K562 (cell line): Measurements from ENCODE around the gene CENPB. TPM values are rescaled to one million over a fixed set of nuclear protein-coding genes. Genes with fewer than 3 reads are reported as not detected.
A peak's percentile ranks its signal among the peaks of the same experiment; 100 is the strongest.

Experiments
- ATAC-seq: fragments of 200-7000 bp; cut with Tn5 transposase; 3 replicates; pipeline ENCODE4 v1.9.1; 2020; ENCODE audit warnings: moderate library complexity
- BruUV-seq: library from RNA; stranded (reverse); fragments of 400-500 nt; replicated peaks from 2 replicates; lab custom pipeline; 2021; lab: Mats Ljungman, UMichigan
- CTCF ChIA-PET: fragments of 300-600 bp; formaldehyde crosslinking; extraction: SDS; loops from one replicate; lab custom pipeline; 2021; ENCODE audit warnings: low intra/inter-chr PET ratio; lab: Yijun Ruan, JAX
- POLR2A ChIA-PET: fragments of 300-600, 350-650 bp; sonication (Branson Sonifier 250); formaldehyde crosslinking; extraction: SDS; loops from one replicate; lab custom pipeline; 2021; ENCODE audit warnings: antibody characterized with exemption, inconsistent platforms; lab: Yijun Ruan, JAX
- DNase-seq, 4 experiments: peaks; one replicate each; pipeline versions ENCODE4 v3.0.0 to v3.0.0-alpha.2; 2011 to 2018; ENCODE audit warnings: low spot score in 3 of 4, mixed read lengths in 3 of 4; ENCODE audit errors: extremely low read depth in 1 of 4
- FAIRE-seq: peaks from 2 replicates; lab custom pipeline; 2011; peaks lifted over from hg19 to GRCh38; lab: Jason Lieb, UNC
- H2AFZ ChIP-seq: 2 replicates; pipeline ENCODE4 v1.6.0; 2011; ENCODE audit warnings: low read depth, low read length, control low read depth, inconsistent platforms
- H3K27ac ChIP-seq: fragments of 200-600 bp; 3 replicates; pipeline ENCODE4 v1.8.0; 2011; ENCODE audit warnings: low read depth, mild to moderate bottlenecking, control low read depth, inconsistent platforms, low read length, moderate library complexity, mixed read lengths; ENCODE audit errors: extremely low read depth
- H3K27me3 ChIP-seq, 2 experiments: fragments of 300-600 bp in 1 of 2; 2 replicates in 1 of 2; 3 replicates in 1 of 2; pipeline versions ENCODE4 v1.6.0 to v1.8.0; 2011; ENCODE audit warnings: inconsistent platforms in 2 of 2, low read length in 2 of 2, mild to moderate bottlenecking in 1 of 2, mixed read lengths in 1 of 2, moderate library complexity in 1 of 2; ENCODE audit not compliant: control insufficient read depth in 2 of 2, insufficient read depth in 2 of 2
- H3K36me3 ChIP-seq: fragments of 300-600 bp; 3 replicates; pipeline ENCODE4 v1.8.0; 2011; ENCODE audit warnings: mild to moderate bottlenecking, low read length, inconsistent platforms; ENCODE audit not compliant: control insufficient read depth, insufficient read depth
- H3K4me1 ChIP-seq, 2 experiments: fragments of 200-600 bp in 1 of 2; replicated peaks in 1 of 2; 2 replicates in 1 of 2; 3 replicates in 1 of 2; pipeline versions ENCODE4 v1.5.1 to v1.8.0; 2011; ENCODE audit warnings: inconsistent platforms in 2 of 2, low read length in 2 of 2, mild to moderate bottlenecking in 1 of 2, mixed read lengths in 1 of 2, moderate library complexity in 1 of 2; ENCODE audit not compliant: control insufficient read depth in 2 of 2, insufficient read depth in 2 of 2
- H3K4me2 ChIP-seq: 2 replicates; pipeline ENCODE4 v1.6.1; 2011; ENCODE audit warnings: low read length, control low read depth, inconsistent platforms, mixed read lengths; ENCODE audit not compliant: insufficient read depth
- H3K4me3 ChIP-seq: fragments of 200-600 bp; sonication (generic), shearing (Covaris generic); 2 replicates; pipeline ENCODE4 v1.5.1; 2016; ENCODE audit warnings: control low read depth, inconsistent platforms
- H3K79me2 ChIP-seq: fragments of 200-600 bp; 3 replicates; pipeline ENCODE4 v1.8.0; 2011; ENCODE audit warnings: low read length, inconsistent platforms; ENCODE audit not compliant: control insufficient read depth, insufficient read depth
- H3K9ac ChIP-seq, 2 experiments: 2 replicates each; pipeline versions ENCODE4 v1.6.0 to v1.6.1; 2011; ENCODE audit warnings: low read depth in 2 of 2, low read length in 2 of 2, control low read depth in 1 of 2, inconsistent platforms in 1 of 2, mild to moderate bottlenecking in 1 of 2, mixed read lengths in 1 of 2; ENCODE audit not compliant: insufficient read depth in 1 of 2
- H3K9me1 ChIP-seq: one replicate; pipeline ENCODE4 v1.6.0; 2011; ENCODE audit warnings: inconsistent platforms, mild to moderate bottlenecking, low read length, moderate library complexity; ENCODE audit not compliant: control insufficient read depth, insufficient read depth
- H3K9me3 ChIP-seq: replicated peaks from 2 replicates; pipeline ENCODE4 v1.5.1; 2011; ENCODE audit warnings: low read depth, low read length, inconsistent platforms; ENCODE audit not compliant: control insufficient read depth, insufficient read depth
- H4K20me1 ChIP-seq: replicated peaks from 2 replicates; pipeline ENCODE4 v1.6.1; 2011; ENCODE audit warnings: low read length, inconsistent platforms, mixed read lengths; ENCODE audit not compliant: control insufficient read depth, insufficient read depth
- FOSL1 ChIP-seq: fragments of 200-800 bp; sonication (Bioruptor generic); conservative IDR thresholded peaks from 2 replicates; pipeline ENCODE4 v1.6.1; 2016; ENCODE audit warnings: missing genetic modification characterization, missing compliant biosample characterization
- L3MBTL2 ChIP-seq: fragments of 450-650 bp; IDR thresholded peaks from 2 replicates; pipeline ENCODE4 v1.6.1; 2016; ENCODE audit warnings: mild to moderate bottlenecking, moderate library complexity
- MAX ChIP-seq: sonication (generic); formaldehyde crosslinking; IDR thresholded peaks from 2 replicates; pipeline ENCODE4 v1.9.0; 2022; ENCODE audit warnings: mild to moderate bottlenecking, missing genetic modification reagents
- MCM2 ChIP-seq: fragments of 450-650 bp; IDR thresholded peaks from 2 replicates; pipeline ENCODE4 v1.6.1; 2017; ENCODE audit warnings: low read depth, mild to moderate bottlenecking
- RAD51 ChIP-seq: fragments of 450-650 bp; IDR thresholded peaks from 2 replicates; pipeline ENCODE4 v1.7.1; 2016; ENCODE audit warnings: low read depth, mild to moderate bottlenecking, borderline replicate concordance
- TAF7 ChIP-seq: fragments of 450-650 bp; IDR thresholded peaks from 2 replicates; pipeline ENCODE4 v1.6.1; 2016; ENCODE audit warnings: missing genetic modification characterization, missing compliant biosample characterization
- USF2 ChIP-seq: sonication (generic); formaldehyde crosslinking; IDR thresholded peaks from 2 replicates; pipeline ENCODE4 v1.5.0; 2020; ENCODE audit warnings: missing genetic modification reagents
- ZC3H11A ChIP-seq: IDR thresholded peaks from 2 replicates; pipeline ENCODE4 v1.6.1; 2012; ENCODE audit warnings: low read depth, low read length, improper control_type of control experiment
- ZFX ChIP-seq: sonication (generic); formaldehyde crosslinking; IDR thresholded peaks from 2 replicates; pipeline ENCODE4 v1.8.0; 2022; ENCODE audit warnings: mild to moderate bottlenecking, missing genetic modification reagents, moderate library complexity
- WGBS: fragments of 100-300 bp; shearing (Covaris generic); methylation state at CpG from one replicate; pipeline ENCODE4 v1.1.6; 2016; ENCODE audit warnings: low coverage, mixed read lengths; ENCODE audit not compliant: insufficient coverage; ENCODE audit errors: missing lambda C conversion rate; 5-methylcytosine and 5-hydroxymethylcytosine counted together
- in situ Hi-C: fragments of 300-500 bp; cut with MboI; formaldehyde crosslinking; loops from 4 replicates; pipeline ENCODE4 v1.15.0; 2018; ENCODE audit warnings: inconsistent platforms, mixed read lengths
- intact Hi-C: fragments of 100-400 bp; cut with micrococcal nuclease; formaldehyde crosslinking; loops from 2 replicates; pipeline ENCODE4 v1.14.2; 2022
- polyA plus RNA-seq, 8 experiments: library from polyadenylated mRNA; depleted of rRNA in 4 of 8; stranded (reverse) in 5 of 8; unstranded in 3 of 8; fragments of >200 nt; fragmentation: Nextera tagmentation in 2 of 8; fragmentation: Illumina TruSeq in 1 of 8; extraction: Ambion mirVana in 2 of 8; extraction: Trizol in 1 of 8; gene quantifications; 2 replicates each; pipeline versions ENCODE4 v1.2.1 to v1.2.3, GENCODE V29; 2011 to 2014; ENCODE audit warnings: inconsistent platforms in 1 of 8, missing spikeins in 1 of 8
- total RNA-seq, 7 experiments: library from RNA; depleted of rRNA in 6 of 7; stranded (reverse); fragments of >200 nt in 6 of 7; fragmentation: Illumina TruSeq in 2 of 7; extraction: Trizol in 2 of 7; gene quantifications; 2 replicates each; pipeline versions ENCODE4 v1.2.1 to v1.2.3, GENCODE V29; 2011 to 2021; ENCODE audit warnings: low replicate concordance in 1 of 7

Gene CENPB
- total and polyA plus RNA-seq, 9 of the 15 experiments (the other 6 are each of a cell fraction or from before 2014, with no cell fraction given), result 0.17 to 70.8 (median 24.9) TPM

GRCh38 chr20:3740615-3741301 lies 45.8 kb downstream of the CENPB start:
- Histone ChIP-seq H3K9me3 (no peaks in the 10 kb centered on the region), H3K4me2 (no peak overlapping the region), H3K27ac (no peak overlapping the region), H3K27me3 (no peaks in the 10 kb centered on the region), H4K20me1 (no peaks in the 10 kb centered on the region), H3K36me3 (no peaks in the 10 kb centered on the region), H3K79me2 (no peaks in the 10 kb centered on the region), H3K4me1 (peaks cover 3 to 33% of the 10 kb centered on the region in 2 experiments; a peak in 3 of 5 replicates), H3K4me3 (no peak overlapping the region), H3K9me1 (no peaks in the 10 kb centered on the region), H2AFZ (peak overlapping the region; percentile 63; the same call in 1 of the 2 replicates), H3K9ac (no peak overlapping the region; a peak in 1 of 4 replicates)
- no peak for TF ChIP-seq FOSL1
- in situ Hi-C loops, result no loop called here
- ChIA-PET CTCF (no interaction called here), POLR2A (interaction anchor here (0.6 to 1.6 kb wide), 2 partner anchors 26 to 60 kb away, joined by 3 to 5 read pairs; partner anchors contain the start of gene ADISSP)
- no TSS peak for BruUV-seq
- ATAC-seq (no peak), FAIRE-seq (no peak), DNase-seq (no peak)
- intact Hi-C loops, result no loop called here
- 79% methylated on average over 7 of the region's 15 CpGs for WGBS

- Histone ChIP-seq H3K4me3 (no peak overlapping the region), H3K27ac (no peak overlapping the region), H3K9ac (peak overlapping the region in 1 of 2 experiments; percentile 84; a peak in 2 of 4 replicates), H3K4me1 (peaks cover 3 to 25% of the 10 kb centered on the region in 2 experiments; a peak in 3 of 5 replicates), H3K9me1 (no peaks in the 10 kb centered on the region), H3K79me2 (no peaks in the 10 kb centered on the region), H3K36me3 (no peaks in the 10 kb centered on the region), H2AFZ (peak overlapping the region; percentile 63), H4K20me1 (no peaks in the 10 kb centered on the region), H3K4me2 (no peak overlapping the region), H3K9me3 (no peaks in the 10 kb centered on the region), H3K27me3 (no peaks in the 10 kb centered on the region)
- FAIRE-seq (no peak), DNase-seq (peak; percentile 22 to 52 (median 41)), ATAC-seq (peak; percentile 7; the same call in 2 of the 3 replicates)
- POLR2A ChIA-PET, result interaction anchor here (0.6 to 1.6 kb wide), 3 partner anchors 14 to 27 kb away, joined by 3 to 5 read pairs (median 3); partner anchors contain the start of genes ADISSP and SIGLEC1
- no TSS peak for BruUV-seq
- 25% methylated on average over 3 of the region's 7 CpGs for WGBS
- in situ Hi-C loops, result no loop called here
- intact Hi-C loops, result no loop called here
- CTCF ChIA-PET, result no interaction called here
- TF ChIP-seq ZFX (CRISPR knock-in tag) (no peak), RAD51 (peak; percentile 31; the same call in 1 of the 2 replicates), USF2 (peak; percentile 30; the same call in 1 of the 2 replicates), L3MBTL2 (peak; percentile 30; the same call in 1 of the 2 replicates), ZC3H11A (no peak), MAX (CRISPR knock-in tag) (peak; percentile 24; the same call in 1 of the 2 replicates), MCM2 (no peak), TAF7 (tag) (no peak)
Observed at GRCh38 chr20:3739926-3740451, 46.6 kb downstream of the CENPB start.
